Retina (tissue), 1 donor: Measurements from ENCODE around the gene LRRC1.

Experiments
- DNase-seq: peaks from one replicate; pipeline ENCODE4 v3.0.0-alpha.2; 2016

LRRC1 gene

DNA sequence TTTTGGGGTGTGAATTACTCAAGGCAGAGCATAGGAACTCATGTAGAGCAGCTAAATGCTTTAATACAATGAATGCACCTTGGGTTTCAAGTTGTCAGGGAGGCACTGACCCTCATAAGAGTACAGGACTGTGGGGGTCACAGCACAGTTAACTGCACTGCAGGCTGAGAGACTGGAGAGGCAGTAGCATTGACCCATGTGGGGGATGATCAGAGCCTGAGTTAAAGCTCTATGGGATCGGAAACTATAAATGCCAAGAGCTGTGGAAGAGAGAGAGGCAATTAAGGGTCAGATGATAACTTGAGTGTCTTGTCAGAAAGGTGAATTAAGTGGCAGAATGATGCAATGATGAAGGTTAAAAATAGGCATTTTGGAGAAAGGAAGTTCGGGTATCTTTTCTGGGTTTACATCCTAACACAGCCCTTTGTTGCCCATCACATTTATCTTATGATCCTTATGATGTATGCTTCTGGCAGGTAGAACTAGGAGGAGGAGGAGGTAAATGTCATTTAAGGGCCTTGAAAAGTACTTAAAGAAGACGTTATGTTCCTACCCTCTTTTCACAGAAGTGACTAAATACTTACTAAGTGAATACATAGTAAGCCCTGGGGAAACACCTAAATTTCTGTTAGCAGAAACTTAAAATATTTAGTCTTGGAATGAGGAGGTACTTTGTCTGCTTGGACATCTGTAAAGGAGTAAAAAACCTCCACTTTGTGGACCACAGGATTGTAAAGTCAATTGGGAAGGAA lies 24.2 kb downstream of the LRRC1 start:
- DNase-seq = no peak

DNA sequence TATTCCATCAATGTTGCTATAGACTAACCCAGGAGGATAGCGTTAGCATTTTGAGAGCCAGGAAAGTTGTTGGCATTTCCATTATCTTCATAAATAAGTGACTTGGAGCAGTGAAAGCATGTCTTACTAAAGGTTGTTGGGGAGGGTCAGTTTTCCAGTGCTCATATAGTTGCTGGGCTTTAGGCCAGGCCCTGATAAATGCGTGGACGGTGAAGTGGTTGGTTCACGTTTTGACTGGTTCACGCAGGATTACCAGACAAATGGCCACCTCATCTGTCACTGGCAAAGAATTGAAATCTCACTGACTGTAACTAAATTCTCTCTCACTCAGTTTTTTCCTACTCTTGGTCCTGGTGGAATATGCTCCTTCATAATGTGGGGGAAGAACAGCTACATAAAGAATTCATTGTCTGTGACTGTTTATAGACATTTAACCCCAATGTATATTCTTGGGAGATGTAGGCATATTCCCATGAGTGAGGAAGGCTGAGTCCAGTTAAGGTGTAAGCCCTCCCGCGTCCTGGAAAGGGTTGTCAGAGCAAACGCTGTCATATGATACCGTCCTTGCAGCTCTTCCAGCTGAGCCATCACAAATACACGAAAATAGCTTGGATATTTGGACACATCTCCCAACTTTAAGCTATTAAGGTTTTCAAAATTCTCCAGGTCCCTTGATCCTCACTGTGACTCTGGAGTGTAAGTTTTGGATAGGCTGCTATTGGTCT lies 27.8 kb downstream of the LRRC1 start:
- DNase-seq = no peak

DNA sequence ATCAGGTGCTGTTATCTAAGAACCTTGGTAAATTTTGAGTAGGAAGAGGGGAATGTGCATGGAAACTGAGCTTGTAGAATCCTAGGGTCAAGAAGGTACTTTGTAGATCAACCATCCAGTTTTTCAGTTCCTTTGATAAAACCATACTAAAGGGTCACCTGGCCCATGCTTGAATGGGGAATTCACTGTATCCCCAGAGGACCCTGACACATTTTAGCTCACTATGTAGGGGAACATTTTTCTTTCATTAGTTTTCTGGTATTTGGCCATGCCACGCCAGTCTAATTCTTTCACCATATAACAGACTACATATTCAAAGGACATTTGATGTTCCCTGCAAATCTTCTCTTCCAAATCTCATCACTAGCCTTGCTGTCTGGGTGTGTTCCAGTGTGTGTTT lies 29.9 kb downstream of the LRRC1 start:
- DNase-seq = no peak

DNA sequence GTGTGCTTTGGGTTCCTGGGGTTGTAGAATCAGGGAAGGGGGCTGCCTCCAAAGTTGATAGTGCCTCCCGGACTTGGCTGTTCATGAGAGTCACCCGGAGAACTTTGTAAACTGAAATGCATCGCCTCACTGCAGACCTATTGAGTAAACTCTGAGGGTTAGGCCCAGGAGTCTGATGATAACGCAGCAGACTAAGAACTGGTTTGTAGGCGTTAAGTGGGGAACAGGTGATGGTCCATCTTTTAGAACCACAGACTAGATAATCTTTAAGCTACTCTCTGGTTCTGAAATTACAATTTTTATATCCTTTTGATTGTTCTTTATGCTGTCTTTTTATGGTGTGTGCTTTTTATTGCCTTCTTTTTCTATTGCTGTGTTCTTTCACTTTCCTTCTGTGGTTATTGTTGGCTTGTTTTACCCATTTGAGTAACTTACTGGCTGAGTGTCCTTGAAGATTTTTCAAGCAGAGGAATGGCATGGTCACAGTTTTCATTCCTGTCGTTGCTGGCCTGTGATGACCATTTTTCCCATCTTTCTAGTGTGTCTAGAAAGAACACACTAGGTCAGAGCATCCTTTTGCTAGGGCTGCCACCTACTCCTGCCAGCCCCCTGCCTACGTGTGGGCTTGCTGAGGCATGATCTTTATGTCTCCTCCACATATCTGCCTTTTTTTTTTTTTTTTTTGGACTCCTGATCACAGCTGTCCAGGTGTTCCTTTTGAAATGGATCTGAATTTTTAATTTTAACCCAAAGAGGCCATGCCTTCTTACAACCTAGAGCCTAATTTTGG lies 30.9 kb downstream of the LRRC1 start:
- no peak for DNase-seq

GRCh38 chr6:53827531-53827930 lies 32.7 kb downstream of the LRRC1 start:
- no peak for DNase-seq

- no peak for DNase-seq
Observed at GRCh38 chr6:53828215-53828614, 33.4 kb downstream of the LRRC1 start.

DNA sequence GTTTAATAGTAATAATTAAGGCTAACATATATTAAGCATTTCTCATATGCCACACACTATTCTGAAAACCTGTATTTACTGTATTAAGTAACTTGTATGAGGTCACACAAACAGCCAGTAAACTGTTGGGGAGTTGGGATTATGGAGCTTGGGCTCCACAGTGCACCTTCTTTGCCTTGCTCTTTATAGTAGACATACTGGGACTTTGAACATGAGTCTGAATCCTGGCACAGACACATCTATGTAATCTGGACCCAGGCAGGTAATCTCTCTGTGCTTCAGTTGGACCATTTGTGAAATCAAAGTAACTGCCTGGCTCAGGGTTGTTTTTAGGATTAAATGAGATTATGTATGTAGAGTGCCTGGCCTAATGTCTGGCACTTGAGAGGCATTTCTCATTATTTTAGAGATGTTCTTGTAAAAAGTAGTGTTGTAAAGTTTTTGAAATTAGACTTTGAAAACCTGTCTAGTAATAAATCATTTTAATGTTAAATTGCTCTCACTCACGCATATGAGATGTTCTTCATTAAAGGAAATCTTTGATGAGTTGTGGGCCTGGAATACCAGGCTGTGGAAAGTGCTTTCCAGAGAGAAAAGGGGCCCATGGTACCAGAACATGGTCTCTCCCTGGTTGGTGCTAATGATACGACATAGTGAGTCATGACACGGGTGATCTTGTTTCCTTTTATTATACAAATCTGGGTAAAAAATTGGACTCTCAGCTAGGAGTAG lies 34.3 kb downstream of the LRRC1 start:
- no peak for DNase-seq

- no peak for DNase-seq
Observed at GRCh38 chr6:53829698-53830221, 35.0 kb downstream of the LRRC1 start.

DNA sequence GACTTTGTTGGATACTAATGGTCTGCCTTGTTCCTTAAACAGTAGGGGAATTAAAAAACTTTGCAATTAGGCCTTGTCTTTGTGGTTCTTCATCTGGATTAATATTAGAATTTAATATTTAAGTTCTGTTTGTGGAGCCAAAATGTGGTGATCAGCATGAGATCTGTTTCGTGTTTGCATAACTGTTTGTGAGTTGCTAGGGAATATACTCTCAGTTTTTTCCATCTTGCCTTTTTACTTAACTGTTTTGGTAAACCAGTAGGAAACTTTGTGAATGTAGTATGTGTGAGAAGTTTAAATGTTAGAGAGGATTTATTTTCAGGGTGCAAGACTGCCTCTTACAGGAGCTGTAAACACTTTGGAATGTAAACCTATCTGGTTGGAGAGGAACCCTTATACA lies 35.6 kb downstream of the LRRC1 start:
- no peak for DNase-seq

DNA sequence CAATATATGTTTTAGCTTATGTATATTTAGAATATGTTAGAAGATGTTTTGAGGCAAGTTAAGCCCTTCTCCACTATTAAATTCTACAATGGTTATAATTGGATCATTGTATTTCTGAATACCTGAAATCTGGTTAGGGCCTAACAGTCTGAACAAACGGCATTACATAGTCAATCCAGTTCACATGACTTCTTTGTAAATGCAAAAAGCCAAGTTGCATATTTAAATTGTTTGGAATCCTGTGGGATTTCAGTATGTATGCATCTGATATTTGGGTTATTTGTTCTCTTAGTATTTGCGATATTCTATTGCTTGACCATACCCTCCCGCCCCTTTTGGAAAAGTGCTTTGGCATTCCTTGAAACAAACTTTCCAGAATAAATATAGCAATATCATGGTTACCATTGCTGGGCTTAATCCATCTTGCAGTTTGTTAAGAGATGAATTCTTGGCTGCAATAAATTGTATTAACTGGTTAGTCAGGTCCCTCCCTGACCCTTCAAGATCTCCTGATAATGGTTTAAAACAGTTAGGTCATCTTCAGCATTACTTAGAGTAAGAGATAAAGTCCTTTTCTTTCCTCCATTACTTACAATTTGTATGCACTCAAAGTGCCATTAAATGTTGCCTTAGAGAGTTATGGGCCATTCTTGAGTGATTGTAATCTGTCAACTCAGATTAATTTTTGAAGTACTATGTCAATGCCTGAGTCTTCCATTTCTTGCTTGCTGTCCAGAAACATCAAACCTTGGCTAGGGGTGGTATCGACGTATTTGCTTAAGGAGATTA lies 36.5 kb downstream of the LRRC1 start:
- no peak for DNase-seq

DNA sequence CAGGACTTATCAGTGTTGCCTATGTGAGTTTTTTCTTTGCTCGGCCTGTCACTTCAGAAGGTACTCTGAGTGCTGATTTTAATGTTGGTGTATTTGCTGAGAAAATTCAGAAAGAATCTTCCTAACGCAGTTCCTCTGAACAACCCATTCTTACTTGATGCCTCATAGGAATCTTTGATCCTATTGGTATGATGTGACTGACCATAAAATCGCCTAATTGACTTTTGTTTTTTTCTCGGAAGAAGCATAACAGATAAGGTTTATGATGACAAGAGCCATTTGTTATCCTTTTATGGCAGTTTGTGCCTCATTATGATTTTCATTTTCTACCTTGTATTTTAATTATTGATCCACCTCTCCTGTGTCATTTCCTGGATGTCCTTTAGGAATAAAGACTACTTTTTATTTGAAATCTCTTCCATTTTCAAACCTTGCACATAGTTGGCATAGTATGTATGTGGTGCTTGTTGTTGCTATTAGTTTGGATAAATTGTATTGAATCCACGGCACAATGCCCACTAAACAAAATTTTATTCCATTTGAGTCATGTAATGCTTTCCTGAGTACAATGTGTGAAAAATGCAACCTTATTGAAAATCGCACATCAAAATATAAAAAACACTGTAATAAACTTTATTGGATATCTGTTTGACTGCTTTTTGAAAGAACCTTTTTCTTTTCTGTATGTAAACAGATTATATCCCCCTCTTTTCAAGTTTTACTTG lies 37.3 kb downstream of the LRRC1 start:
- DNase-seq = no peak

- peak; percentile 21 for DNase-seq
Observed at GRCh38 chr6:53833155-53833554, 38.4 kb downstream of the LRRC1 start.

DNA sequence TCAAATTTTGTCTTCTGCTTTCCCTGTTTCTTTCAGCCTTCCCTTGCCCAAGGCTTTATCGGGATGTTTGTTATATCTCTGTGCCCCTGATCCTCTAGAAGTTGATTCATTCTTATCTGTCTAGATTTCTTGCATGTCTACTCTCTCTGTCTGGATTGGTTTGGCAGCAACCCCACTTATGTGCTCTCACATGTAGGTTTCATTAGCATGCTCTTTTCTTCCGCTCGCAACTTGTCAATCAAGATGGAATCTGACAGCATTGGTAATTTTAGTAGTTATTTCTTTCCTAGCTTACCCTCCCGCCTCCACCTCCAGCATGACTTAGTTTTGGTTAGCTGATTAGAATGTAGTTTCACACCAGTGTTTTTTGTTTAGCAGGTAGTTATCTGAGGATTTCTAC lies 39.3 kb downstream of the LRRC1 start:
- DNase-seq = peak; percentile 31

DNA sequence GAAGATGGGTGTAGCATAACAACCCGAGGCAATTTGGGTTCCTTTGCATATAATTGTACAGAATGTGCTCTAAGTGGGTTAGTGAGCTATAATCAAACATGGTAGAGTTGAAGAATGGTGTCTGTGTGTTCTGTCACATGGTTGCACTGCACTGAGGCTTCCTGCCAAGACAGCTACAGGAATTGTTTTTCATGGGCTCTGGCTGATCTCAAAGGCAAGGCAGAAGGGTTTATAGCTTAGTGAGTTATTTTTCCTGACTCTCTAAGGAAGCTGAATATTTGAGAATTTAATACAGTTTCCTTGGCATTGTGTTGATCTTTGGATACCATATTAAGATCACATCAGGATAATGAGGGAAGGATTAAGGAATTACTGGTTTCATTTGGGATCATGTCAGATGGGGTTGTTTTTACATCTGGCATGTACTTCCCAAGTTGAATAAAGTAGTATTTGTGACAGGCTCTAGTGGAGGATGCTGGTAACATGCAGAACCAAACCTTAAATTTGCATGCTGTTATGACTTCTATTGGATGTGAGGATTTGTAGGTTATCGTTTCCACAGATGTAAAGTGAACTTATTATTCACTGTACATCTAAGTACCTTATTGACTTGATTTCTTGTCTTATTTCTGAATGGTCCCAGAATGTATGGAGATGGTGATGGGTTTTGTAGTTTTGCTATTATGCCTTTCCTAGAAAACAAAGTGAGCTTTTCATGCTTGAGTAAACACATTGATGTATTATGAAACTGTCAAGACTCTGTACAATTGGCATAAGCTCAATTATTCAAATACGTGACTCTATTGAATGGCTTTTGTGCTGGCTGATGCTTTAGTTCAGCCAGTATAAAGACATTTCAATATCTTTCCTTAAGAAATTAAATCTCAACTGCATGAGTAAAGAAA lies 43.3 kb downstream of the LRRC1 start:
- peak; percentile 47 for DNase-seq

DNA sequence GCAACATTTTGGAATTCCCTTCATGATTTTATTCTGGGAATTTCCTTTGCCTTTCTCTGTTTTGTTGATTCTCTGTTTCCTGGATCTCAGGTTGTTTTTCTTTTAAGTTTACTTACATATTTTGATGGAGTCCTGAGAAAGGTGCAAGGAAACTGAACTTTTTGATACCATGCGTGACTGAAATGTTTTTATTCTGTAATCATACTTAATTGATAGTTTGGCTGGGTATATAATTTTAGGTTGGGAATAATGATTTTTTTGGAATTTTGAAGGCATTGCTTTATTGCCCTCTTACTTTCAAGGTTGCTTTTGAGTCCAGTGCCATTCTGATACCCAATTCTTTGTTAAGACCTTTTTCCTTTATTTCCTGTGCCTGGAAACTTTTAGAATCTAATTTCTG lies 45.2 kb downstream of the LRRC1 start:
- no peak for DNase-seq

DNA sequence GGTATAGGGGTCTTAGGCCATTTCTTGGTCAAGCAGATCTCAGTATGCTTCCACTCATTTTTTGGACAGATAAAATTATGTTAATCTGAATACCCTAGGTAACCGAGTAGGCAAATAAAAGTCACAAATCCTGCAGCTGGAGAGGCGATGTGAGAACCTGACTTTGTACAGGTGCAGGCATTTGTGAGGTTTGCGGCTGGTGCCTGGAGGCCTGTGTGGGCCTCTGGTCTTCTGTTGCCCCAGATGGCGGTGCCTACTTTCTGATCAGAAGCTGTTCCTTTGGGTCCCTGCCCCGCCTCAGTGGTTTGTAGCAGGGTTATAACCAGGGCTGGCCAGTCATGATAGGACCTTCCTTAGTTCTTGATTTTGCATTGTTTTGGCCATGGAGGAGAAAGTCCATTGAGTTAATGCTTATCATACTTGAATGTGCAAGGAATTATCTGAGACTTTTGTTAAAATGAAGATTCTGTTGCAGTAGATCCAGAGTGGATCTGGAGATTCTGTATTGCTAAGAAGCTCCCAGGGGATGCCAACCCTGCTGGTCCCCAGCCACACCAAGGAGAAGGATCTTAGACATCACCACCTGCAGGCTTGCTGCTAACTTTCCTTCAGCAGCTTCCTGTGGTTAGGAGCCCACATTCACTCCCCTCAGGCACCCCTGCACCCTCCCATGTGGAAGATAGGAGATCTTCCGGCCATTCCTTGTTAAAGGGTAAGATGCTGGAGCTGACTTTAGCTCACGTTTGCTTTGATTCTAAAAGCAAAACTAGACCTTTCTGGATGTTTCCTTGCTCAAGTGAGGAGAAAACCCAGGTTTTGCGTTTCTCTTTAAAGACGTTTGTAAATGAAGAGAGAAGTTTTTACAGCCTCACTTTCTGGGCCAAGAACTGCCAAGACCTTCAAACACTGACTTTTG lies 50.7 kb downstream of the LRRC1 start:
- DNase-seq = no peak

DNA sequence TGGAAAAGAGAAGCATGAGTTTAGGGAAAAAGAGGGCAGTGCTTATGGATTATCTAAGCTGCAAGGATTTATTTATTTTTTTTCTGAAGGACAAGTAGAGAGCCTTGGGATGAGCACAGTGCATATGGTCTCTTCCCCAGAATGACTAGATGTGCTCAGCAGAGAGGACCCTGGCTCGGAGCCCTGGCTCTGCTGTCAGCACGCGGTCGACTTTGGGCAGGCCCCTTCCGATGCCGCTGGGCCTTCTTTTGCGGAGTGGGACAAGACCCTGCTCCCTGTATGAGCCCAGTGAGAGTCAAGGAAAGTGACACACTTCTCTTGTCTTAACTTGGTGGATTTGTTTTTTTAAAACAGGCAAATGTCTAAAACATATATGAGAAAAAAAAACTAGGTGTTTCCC lies 51.4 kb downstream of the LRRC1 start:
- no peak for DNase-seq

- DNase-seq = no peak
Observed at GRCh38 chr6:53847796-53848314, 53.0 kb downstream of the LRRC1 start.

- DNase-seq = no peak
Observed at GRCh38 chr6:53850527-53850926, 55.7 kb downstream of the LRRC1 start.
